ENCODE measurements around the gene MMP3.

DNA sequence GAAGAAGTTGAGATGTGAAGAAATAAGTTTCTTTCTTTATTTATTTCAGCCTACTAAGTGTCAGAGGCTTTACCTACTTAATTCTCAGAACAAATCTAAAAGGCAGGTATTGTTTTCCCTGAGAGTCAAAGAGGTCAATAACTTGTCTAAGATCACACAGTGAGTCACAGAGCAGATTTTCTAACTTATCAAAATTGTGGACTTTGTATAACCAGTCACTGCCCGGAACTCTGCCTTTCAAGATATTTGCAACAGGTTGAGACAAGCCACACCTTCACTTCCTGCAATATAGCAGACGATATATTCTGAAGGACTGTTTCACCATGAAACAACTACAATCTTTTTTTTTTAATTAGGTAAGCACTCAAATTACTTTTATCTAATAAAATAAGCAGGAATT lies 10.5 kb upstream of the MMP3 start:
- TF ChIP-seq, protein P1, sequence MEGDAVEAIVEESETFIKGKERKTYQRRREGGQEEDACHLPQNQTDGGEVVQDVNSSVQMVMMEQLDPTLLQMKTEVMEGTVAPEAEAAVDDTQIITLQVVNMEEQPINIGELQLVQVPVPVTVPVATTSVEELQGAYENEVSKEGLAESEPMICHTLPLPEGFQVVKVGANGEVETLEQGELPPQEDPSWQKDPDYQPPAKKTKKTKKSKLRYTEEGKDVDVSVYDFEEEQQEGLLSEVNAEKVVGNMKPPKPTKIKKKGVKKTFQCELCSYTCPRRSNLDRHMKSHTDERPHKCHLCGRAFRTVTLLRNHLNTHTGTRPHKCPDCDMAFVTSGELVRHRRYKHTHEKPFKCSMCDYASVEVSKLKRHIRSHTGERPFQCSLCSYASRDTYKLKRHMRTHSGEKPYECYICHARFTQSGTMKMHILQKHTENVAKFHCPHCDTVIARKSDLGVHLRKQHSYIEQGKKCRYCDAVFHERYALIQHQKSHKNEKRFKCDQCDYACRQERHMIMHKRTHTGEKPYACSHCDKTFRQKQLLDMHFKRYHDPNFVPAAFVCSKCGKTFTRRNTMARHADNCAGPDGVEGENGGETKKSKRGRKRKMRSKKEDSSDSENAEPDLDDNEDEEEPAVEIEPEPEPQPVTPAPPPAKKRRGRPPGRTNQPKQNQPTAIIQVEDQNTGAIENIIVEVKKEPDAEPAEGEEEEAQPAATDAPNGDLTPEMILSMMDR (IDR thresholded peaks at IDR 0.05) = no peak
- TF ChIP-seq POLR2A (IDR thresholded peaks at IDR 0.05) = no peak
